HEK293 (cell line): Measurements from ENCODE around the gene TMEM176B.

Experiments used
- CTCF ChIA-PET: fragments of 350-600 bp; formaldehyde crosslinking; extraction: SDS; loops from one replicate; lab custom pipeline; 2021; ENCODE audit warnings: antibody characterized with exemption; lab: Yijun Ruan, JAX
- POLR2A ChIA-PET: fragments of 300-600 bp; formaldehyde crosslinking; extraction: SDS; loops from one replicate; lab custom pipeline; 2020; ENCODE audit warnings: antibody characterized with exemption, inconsistent platforms; lab: Yijun Ruan, JAX
- H3K27ac ChIP-seq: fragments of 200-500 bp; sonication (Bioruptor generic); 2 replicates; pipeline ENCODE4 v1.5.1; 2014; ENCODE audit warnings: low read depth, low read length, control low read depth, inconsistent platforms; ENCODE audit errors: extremely low read depth
- H3K36me3 ChIP-seq, 2 experiments: fragments of 200-500 bp in 1 of 2; sonication (Bioruptor generic) in 1 of 2; 1 replicate in 1 of 2; 2 replicates in 1 of 2; pipeline ENCODE4 v1.5.1; 2014 to 2017; ENCODE audit warnings: inconsistent platforms in 2 of 2, low read length in 2 of 2; ENCODE audit not compliant: control insufficient read depth in 2 of 2, insufficient read depth in 1 of 2
- H3K4me1 ChIP-seq: fragments of 200-500 bp; sonication (Bioruptor generic); 2 replicates; pipeline ENCODE4 v1.5.1; 2014; ENCODE audit warnings: mild to moderate bottlenecking, low read length, inconsistent platforms; ENCODE audit not compliant: control insufficient read depth, insufficient read depth
- H3K4me3 ChIP-seq: 2 replicates; pipeline ENCODE4 v1.5.1; 2011; ENCODE audit warnings: low read depth, mild to moderate bottlenecking, control low read depth, low read length, moderate library complexity
- H3K9me3 ChIP-seq: fragments of 200-500 bp; sonication (Bioruptor generic); 2 replicates; pipeline ENCODE4 v1.5.1; 2014; ENCODE audit warnings: low read depth, low read length, inconsistent platforms; ENCODE audit not compliant: control insufficient read depth, insufficient read depth
- GFI1B ChIP-seq: fragments of 450-650 bp; formaldehyde crosslinking; IDR thresholded peaks from 2 replicates; pipeline ENCODE4 v1.5.1; 2016; ENCODE audit warnings: missing biosample characterization, missing genetic modification characterization
- SP3 ChIP-seq: fragments of 450-650 bp; formaldehyde crosslinking; IDR thresholded peaks from 2 replicates; pipeline ENCODE4 v1.5.1; 2016; ENCODE audit warnings: missing biosample characterization, missing genetic modification characterization
- SP7 ChIP-seq: fragments of 450-650 bp; formaldehyde crosslinking; IDR thresholded peaks from 2 replicates; pipeline ENCODE4 v1.5.1; 2016; ENCODE audit warnings: missing biosample characterization, missing genetic modification characterization
- ZBTB17 ChIP-seq: fragments of 450-650 bp; formaldehyde crosslinking; IDR thresholded peaks from 2 replicates; pipeline ENCODE4 v1.5.1; 2016; ENCODE audit warnings: missing biosample characterization, missing genetic modification characterization
- ZNF146 ChIP-seq: fragments of 450-650 bp; formaldehyde crosslinking; IDR thresholded peaks from 2 replicates; pipeline ENCODE4 v1.5.1; 2016; ENCODE audit warnings: missing biosample characterization, missing genetic modification characterization
- ZNF157 ChIP-seq: fragments of 450-650 bp; formaldehyde crosslinking; IDR thresholded peaks from 2 replicates; pipeline ENCODE4 v1.5.1; 2016; ENCODE audit warnings: missing biosample characterization, missing genetic modification characterization
- ZNF23 ChIP-seq: fragments of 450-650 bp; formaldehyde crosslinking; IDR thresholded peaks from 2 replicates; pipeline ENCODE4 v1.5.1; 2016; ENCODE audit warnings: missing biosample characterization, missing genetic modification characterization, borderline replicate concordance
- ZNF311 ChIP-seq: fragments of 450-650 bp; formaldehyde crosslinking; IDR thresholded peaks from 2 replicates; pipeline ENCODE4 v1.5.1; 2017; ENCODE audit warnings: missing biosample characterization, missing genetic modification characterization, borderline replicate concordance
- ZNF335 ChIP-seq: fragments of 450-650 bp; formaldehyde crosslinking; conservative IDR thresholded peaks from 2 replicates; pipeline ENCODE4 v1.5.1; 2016; ENCODE audit warnings: missing biosample characterization, missing genetic modification characterization
- ZNF341 ChIP-seq: fragments of 450-650 bp; formaldehyde crosslinking; IDR thresholded peaks from 2 replicates; pipeline ENCODE4; 2016; ENCODE audit warnings: low read depth, missing biosample characterization, missing genetic modification characterization
- ZNF473 ChIP-seq: fragments of 450-650 bp; formaldehyde crosslinking; IDR thresholded peaks from 2 replicates; pipeline ENCODE4 v1.5.1; 2017; ENCODE audit warnings: missing biosample characterization, missing genetic modification characterization
- ZNF843 ChIP-seq: fragments of 450-650 bp; formaldehyde crosslinking; IDR thresholded peaks from 2 replicates; pipeline ENCODE4 v1.5.1; 2016; ENCODE audit warnings: missing biosample characterization, missing genetic modification characterization
- TF ChIP-seq, protein P1 (sequence below): fragments of 450-650 bp; formaldehyde crosslinking; IDR thresholded peaks from 2 replicates; pipeline ENCODE4 v1.5.1; 2016; ENCODE audit warnings: missing biosample characterization, missing genetic modification characterization
- TF ChIP-seq, protein P2 (sequence below): fragments of 450-650 bp; formaldehyde crosslinking; IDR thresholded peaks from 2 replicates; pipeline ENCODE4 v1.5.1; 2017; ENCODE audit warnings: missing biosample characterization, missing genetic modification characterization
- TF ChIP-seq, protein P3 (sequence below): fragments of 450-650 bp; formaldehyde crosslinking; IDR thresholded peaks from 2 replicates; pipeline ENCODE4 v1.5.1; 2016; ENCODE audit warnings: missing biosample characterization, missing genetic modification characterization
- TF ChIP-seq, protein P4 (sequence below): fragments of 450-650 bp; formaldehyde crosslinking; IDR thresholded peaks from 2 replicates; pipeline ENCODE4 v1.5.0; 2017; ENCODE audit warnings: missing biosample characterization, missing genetic modification characterization, borderline replicate concordance

The TMEM176B gene

DNA sequence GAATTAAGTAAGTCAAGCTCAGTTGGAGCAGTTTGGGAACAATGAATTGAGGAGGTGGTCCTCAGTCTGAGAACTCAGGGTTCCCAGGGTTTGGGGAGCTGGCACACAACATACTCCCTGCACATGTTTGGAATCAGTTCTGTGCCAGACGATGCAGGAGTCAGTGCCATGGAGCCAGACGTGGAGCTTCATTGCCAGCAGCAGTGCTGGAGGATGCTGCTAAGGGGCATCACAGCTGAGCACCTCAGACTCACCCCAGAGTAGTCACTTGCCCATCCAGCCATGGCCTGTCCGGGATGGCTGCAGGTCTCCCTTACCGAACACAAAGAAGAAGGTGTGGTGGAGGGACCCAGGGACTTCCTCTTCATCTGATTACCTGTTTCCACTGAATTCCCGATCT is 55.1 kb downstream of the TMEM176B start (continued):
- TF ChIP-seq ZNF341 (tag by site-specific recombination): no peak
- TF ChIP-seq, all 188 proteins: peak for 0

DNA sequence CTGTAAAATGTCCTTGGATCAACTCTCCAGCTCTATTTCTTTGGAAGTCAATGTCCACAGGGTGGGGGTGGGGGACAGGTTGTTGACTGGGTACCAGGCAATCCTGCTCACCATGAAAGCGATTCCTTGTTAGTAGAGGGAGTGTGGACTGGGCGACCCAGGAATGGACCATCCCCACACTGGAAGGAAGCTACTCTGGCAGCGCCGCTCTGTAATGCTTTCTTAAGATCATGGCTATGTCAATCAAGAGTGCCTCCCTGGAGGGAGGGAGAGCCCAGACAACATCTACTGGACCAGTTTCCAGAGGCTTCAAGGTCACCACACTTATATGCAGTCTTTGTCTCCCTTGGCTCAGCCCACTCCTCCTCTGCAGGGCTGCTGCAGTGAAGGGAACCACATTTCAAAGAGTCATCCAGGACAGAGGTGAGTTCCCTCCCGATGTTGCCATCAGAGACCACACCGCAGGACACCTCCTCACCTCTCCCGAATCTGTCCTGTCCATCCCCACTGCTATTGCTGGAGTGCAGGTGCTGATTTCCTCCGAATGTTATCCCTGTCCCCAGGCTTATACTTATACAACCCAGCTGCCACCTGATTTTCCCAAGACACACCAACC is 56.0 kb downstream of the TMEM176B start:
- POLR2A ChIA-PET: no interaction called here
- TF ChIP-seq ZNF146 (tag by site-specific recombination): no peak
- no peak for TF ChIP-seq ZNF843 (tag by site-specific recombination)
- TF ChIP-seq ZNF157 (tag by site-specific recombination): no peak
- TF ChIP-seq, protein P1, sequence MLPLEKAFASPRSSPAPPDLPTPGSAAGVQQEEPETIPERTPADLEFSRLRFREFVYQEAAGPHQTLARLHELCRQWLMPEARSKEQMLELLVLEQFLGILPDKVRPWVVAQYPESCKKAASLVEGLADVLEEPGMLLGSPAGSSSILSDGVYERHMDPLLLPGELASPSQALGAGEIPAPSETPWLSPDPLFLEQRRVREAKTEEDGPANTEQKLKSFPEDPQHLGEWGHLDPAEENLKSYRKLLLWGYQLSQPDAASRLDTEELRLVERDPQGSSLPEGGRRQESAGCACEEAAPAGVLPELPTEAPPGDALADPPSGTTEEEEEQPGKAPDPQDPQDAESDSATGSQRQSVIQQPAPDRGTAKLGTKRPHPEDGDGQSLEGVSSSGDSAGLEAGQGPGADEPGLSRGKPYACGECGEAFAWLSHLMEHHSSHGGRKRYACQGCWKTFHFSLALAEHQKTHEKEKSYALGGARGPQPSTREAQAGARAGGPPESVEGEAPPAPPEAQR (tag by site-specific recombination): no peak
- no peak for TF ChIP-seq GFI1B (tag by site-specific recombination)
- no peak for TF ChIP-seq ZNF23 (tag by site-specific recombination)
- TF ChIP-seq, protein P2, sequence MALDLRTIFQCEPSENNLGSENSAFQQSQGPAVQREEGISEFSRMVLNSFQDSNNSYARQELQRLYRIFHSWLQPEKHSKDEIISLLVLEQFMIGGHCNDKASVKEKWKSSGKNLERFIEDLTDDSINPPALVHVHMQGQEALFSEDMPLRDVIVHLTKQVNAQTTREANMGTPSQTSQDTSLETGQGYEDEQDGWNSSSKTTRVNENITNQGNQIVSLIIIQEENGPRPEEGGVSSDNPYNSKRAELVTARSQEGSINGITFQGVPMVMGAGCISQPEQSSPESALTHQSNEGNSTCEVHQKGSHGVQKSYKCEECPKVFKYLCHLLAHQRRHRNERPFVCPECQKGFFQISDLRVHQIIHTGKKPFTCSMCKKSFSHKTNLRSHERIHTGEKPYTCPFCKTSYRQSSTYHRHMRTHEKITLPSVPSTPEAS (tag by site-specific recombination): no peak
- TF ChIP-seq, protein P3, sequence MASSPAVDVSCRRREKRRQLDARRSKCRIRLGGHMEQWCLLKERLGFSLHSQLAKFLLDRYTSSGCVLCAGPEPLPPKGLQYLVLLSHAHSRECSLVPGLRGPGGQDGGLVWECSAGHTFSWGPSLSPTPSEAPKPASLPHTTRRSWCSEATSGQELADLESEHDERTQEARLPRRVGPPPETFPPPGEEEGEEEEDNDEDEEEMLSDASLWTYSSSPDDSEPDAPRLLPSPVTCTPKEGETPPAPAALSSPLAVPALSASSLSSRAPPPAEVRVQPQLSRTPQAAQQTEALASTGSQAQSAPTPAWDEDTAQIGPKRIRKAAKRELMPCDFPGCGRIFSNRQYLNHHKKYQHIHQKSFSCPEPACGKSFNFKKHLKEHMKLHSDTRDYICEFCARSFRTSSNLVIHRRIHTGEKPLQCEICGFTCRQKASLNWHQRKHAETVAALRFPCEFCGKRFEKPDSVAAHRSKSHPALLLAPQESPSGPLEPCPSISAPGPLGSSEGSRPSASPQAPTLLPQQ: no peak
- no peak for TF ChIP-seq SP3 (tag by site-specific recombination)
- TF ChIP-seq ZNF311 (tag by site-specific recombination): no peak
- no peak for TF ChIP-seq SP7
- no peak for TF ChIP-seq ZNF473 (tag by site-specific recombination)
- no peak for TF ChIP-seq ZBTB17 (tag by site-specific recombination)
- TF ChIP-seq ZNF335 (tag by site-specific recombination): no peak
- no peaks in the 10 kb centered on the region for H3K9me3 ChIP-seq
- CTCF ChIA-PET: interaction anchor here (0.7 to 1.2 kb wide), 2 partner anchors 12 to 77 kb away, joined by 5 to 6 read pairs; no protein-coding TSS in a partner anchor
- no peak overlapping the region for H3K4me3 ChIP-seq
- H3K36me3 ChIP-seq: no peaks in the 10 kb centered on the region
- H3K27ac ChIP-seq: no peak overlapping the region
- no peaks in the 10 kb centered on the region for H3K4me1 ChIP-seq

DNA sequence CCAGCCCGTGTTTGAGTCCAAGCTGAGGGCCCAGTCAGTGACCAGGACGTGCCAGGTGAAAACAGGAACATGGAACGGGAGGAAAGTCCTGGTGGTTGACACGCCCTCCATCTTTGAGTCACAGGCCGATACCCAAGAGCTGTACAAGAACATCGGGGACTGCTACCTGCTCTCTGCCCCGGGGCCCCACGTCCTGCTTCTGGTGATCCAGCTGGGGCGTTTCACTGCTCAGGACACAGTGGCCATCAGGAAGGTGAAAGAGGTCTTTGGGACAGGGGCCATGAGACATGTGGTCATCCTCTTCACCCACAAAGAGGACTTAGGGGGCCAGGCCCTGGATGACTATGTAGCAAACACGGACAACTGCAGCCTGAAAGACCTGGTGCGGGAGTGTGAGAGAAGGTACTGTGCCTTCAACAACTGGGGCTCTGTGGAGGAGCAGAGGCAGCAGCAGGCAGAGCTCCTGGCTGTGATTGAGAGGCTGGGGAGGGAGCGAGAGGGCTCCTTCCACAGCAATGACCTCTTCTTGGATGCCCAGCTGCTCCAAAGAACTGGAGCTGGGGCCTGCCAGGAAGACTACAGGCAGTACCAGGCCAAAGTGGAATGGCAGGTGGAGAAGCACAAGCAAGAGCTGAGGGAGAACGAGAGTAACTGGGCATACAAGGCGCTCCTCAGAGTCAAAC is 57.7 kb downstream of the TMEM176B start:
- no peak overlapping the region for H3K4me3 ChIP-seq
- ChIA-PET CTCF (interaction anchor here (0.8 kb wide), 1 partner anchor 15 kb away, joined by 5 read pairs; no protein-coding TSS in a partner anchor), POLR2A (no interaction called here)
- no peaks in the 10 kb centered on the region for H3K9me3 ChIP-seq
- no peaks in the 10 kb centered on the region for H3K36me3 ChIP-seq
- H3K27ac ChIP-seq: no peak overlapping the region
- no peaks in the 10 kb centered on the region for H3K4me1 ChIP-seq
- TF ChIP-seq, protein P4, sequence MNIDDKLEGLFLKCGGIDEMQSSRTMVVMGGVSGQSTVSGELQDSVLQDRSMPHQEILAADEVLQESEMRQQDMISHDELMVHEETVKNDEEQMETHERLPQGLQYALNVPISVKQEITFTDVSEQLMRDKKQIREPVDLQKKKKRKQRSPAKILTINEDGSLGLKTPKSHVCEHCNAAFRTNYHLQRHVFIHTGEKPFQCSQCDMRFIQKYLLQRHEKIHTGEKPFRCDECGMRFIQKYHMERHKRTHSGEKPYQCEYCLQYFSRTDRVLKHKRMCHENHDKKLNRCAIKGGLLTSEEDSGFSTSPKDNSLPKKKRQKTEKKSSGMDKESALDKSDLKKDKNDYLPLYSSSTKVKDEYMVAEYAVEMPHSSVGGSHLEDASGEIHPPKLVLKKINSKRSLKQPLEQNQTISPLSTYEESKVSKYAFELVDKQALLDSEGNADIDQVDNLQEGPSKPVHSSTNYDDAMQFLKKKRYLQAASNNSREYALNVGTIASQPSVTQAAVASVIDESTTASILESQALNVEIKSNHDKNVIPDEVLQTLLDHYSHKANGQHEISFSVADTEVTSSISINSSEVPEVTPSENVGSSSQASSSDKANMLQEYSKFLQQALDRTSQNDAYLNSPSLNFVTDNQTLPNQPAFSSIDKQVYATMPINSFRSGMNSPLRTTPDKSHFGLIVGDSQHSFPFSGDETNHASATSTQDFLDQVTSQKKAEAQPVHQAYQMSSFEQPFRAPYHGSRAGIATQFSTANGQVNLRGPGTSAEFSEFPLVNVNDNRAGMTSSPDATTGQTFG (tag by site-specific recombination): no peak
